Measurements from ENCODE around the gene LAPTM5. TPM values are rescaled to one million over a fixed set of nuclear protein-coding genes. Genes with fewer than 3 reads are reported as not detected.
A peak's percentile ranks its signal among the peaks of the same experiment; 100 is the strongest.

LAPTM5 gene
- total RNA-seq, 1 donor from 2014 or later, result 28.6 TPM

DNA sequence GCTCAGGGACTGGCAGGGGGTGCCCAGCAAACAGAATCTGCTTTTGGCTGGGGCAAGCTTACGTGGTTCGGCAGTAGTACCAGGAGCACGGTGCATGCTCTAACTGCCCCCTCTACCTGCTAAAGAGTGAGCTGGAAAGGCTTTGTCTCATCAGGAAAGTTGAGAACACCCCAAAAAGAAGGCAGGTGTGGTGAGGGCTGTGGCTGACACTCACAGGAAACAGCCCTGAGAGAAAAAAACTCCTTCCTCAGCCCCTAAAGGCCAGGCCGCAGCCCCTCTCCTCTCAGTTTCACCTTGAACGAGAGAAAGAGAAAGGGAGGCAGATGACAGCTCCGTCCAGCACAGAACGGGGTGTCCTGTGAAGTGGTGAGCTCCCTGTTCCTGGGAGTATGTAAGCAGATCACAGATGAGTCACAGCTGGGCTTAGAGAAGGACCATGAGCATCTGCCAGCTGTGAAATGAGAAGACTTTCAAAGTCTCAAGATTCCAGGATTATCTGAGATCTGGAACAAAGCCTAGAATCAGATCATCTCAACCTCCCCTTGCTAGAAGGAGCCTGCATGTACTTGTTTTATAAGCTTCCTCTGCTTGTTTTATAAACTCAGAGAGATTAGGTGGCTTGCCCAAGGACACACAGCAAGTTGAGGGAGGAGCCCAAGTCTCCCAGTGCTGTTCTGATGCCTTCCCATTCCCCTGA is 13.4 kb downstream of the LAPTM5 start:
- DNase-seq (ENCODE audit: low read depth in 2 of 2), result no peak

DNA sequence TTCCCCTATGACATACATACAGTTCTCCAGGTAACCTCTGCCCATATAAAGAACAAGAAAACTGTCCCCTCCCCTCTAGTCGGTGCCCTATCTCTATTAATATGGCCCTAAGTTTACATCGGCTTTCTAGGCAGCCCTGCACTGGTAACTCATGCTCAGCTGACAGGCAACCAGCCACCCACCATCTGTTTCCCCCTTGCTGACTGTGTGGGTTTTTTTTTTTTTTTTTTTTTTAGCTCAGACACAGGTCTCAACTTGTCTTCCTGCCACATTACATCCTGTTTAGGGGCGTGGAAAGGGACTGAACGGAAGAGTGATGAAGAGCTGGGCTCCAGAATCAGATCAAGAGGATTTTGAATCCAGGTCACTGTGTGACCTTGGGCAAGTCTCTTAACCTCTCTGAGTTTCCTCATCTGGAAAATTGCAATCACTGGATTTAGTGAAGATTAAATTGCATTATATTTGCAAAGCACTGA is 14.0 kb downstream of the LAPTM5 start:
- peak; percentile 85 to 91 for DNase-seq (ENCODE audit: low read depth in 2 of 2)

DNA sequence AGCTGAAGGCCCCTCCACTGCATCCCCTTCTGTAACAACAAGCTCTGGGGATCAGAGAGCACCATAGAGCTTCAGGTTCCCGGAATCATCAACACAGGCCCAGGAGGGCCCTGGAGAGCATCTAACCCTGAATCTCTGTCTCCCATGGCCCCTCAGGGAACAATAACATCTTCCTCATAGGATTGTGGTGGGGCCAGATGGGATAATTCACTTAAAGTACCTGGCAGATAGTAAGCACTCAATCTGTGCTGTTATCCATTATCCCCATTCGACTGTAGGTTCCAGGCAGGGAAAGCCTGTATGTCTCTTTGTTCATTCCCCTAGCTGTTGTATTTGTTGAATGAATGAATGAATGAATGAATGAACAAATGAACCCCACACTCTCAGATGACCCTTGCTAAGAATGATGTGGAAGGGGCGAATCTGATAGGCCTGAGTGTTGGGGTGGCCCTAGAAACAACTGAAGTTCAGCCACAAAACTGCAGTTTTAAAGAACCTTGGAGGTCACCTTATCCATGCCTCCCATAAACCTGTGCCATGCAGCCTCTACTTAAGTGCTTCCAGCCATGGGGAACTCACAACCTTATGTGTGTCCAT is 14.5 kb downstream of the LAPTM5 start:
- DNase-seq (ENCODE audit: low read depth in 2 of 2), result no peak

DNA sequence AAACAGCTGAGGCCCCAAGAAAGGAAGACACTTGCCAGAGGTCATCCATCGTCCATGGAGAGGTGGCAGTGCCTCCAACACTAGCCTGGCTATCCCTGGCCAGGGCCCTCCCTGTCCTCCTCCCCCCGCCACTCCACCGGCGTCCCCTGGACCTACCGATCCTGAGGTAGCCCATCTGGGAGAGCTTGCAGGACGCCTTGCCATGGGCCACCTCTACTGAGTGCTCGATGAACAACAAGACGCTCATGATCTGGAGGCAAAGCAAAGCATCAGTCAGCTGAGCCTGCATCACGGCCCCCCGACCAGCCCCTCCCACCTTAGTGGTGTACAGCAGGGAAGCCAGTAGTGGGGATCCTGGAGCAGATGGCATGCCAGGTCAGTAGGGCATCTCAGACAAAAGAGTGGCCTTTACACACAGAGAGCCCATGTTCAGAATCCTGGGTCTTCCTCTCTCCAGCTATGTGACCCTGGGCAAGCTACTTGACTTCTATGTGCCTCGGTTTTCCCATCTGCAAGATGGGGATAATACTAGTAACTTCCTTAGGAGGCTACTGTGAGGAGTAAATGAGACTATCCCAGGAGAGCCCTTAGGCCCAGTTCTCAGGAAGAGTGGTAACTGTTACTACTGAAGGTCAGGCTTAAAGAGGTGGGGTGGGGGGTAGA is 15.1 kb downstream of the LAPTM5 start:
- no peak for DNase-seq (ENCODE audit: low read depth in 2 of 2)

DNA sequence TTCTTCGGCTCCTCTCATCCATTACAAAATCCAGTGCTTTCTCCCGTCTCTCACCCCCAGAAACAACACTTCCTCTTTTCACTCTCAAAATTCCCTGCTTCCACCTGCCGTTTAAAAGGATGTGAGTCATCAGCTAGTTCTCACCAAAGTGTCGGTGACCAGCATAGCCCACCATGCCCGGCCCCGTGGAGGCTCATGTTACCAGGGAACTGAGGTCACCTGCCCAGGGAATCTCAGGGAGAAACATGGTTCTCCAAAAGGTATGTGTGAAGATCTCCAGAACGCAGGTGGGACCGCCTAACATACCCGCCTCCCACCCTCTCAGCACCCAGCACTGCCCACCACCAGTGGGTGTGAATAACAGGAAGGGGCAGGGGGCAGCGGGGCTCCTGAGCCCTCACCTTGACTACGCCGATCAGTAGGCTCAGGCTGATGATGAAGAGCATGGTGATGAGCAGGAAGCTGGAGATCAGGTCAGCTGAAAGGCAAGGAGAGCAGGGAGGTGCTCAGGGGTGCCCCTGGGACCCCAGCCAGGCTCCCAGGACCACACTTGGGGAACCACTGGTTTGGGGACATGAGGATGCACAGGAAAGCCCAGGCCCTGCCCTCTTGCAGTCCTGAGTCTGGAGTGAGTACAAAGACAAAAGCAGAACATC is 16.2 kb downstream of the LAPTM5 start:
- DNase-seq (ENCODE audit: low read depth in 2 of 2), result peak in 1 of 2 donors; percentile 74

DNA sequence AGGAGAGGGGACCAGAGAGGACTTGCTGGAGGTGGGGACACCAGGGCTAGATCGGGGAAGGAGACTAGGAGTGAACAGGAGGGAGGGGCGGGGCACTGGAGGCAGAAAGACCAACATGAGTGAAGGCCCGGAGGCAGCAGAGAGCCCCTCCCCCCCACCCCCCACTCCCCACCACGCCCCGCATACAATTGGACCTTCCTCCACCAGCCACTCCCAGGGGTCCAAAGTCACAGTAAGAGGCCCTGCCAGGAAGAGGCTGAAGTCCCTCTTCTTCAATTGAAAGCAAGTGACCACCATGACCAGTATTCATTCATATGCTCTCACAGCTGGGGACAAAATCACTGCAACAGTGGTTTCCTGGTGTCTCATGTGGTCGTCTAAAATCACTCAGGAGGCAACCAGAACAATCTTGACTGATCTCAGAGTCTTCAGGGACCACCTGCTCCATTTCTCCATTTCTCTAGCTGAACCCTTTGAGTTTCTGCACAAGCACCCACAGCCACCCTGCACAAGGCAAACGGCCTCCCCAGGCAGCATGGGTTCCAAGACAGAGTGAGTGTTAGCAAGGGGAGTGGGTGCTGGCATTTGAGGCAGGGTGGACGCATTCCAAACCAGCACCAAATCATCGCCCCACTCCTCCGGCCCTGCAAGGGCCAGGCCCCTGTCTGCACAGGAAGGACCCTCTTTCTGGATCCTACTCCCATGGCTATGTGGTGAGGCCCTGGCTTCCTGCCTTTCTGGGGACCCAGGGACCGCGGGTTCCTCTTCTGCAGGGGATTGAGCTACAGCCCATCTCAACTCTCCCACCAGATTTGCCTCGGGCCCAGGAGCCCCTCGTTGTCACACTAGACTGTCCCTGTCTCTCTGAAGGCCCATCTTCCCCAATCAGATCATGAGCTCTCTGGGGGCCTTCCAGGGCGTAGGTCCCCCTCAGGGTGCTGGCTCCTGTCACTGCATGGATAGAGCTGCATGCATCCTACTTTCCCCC is 17.0 kb downstream of the LAPTM5 start:
- DNase-seq (ENCODE audit: low read depth in 2 of 2), result no peak

DNA sequence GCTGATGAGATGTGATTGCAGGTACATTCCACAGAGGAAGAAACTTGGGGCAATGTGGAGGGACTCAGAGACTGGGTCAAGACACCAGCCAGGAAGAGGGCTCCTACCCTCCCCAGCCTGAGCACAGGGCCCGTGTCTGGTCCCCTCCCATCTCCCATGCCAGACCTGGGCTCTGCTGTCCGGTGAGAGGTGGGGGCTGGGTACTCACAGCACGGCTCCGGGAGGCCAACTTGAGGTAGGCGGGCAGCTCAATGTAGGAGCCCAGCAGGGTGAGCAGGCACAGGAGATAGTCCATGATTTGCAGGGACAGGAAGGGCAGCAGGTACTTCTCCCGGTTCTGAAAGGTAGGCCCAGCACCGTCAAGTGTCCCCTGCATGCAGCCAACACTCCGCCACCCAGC is 18.0 kb downstream of the LAPTM5 start:
- DNase-seq (ENCODE audit: low read depth in 2 of 2), result no peak

DNA sequence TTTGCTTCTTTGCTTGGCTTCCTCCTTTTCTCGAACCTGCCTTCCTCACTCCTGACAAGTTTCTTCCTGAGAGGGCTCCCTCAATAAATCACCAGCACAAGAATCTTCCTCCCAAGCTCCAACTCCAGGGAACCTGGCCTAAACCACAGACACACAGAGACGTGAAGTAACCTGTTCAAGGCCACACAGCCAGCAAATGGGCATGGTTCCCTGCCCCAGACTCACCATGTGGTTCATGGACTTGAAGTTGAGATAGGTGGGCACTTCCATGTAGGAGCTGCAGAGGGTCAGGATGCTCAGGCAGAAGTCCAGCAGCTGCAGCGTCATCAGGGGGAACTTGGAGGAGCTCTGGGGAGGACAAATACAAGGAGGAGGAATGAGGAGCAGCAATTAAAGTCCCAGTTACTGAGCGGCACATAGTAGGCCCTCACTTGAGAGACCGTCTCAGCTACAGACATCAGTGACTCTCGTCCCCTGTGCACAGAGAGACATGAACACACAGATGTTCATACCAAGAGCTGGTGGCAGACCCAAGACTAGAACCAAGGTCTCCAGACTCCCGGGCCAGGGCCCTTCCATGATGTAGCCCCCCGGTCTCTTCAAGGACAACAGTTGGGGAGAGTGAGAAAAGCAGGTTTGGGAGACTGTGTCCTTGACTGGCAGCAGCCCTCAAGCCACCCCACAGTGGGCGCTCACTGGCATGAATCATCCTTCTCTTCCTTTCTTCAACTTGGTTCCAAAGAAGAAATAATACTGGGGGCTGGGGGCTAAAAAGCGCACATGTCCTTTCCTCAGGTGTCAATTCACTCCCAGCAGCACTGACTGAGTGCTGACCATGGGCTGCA is 18.6 kb downstream of the LAPTM5 start:
- DNase-seq (ENCODE audit: low read depth in 2 of 2), result no peak

DNA sequence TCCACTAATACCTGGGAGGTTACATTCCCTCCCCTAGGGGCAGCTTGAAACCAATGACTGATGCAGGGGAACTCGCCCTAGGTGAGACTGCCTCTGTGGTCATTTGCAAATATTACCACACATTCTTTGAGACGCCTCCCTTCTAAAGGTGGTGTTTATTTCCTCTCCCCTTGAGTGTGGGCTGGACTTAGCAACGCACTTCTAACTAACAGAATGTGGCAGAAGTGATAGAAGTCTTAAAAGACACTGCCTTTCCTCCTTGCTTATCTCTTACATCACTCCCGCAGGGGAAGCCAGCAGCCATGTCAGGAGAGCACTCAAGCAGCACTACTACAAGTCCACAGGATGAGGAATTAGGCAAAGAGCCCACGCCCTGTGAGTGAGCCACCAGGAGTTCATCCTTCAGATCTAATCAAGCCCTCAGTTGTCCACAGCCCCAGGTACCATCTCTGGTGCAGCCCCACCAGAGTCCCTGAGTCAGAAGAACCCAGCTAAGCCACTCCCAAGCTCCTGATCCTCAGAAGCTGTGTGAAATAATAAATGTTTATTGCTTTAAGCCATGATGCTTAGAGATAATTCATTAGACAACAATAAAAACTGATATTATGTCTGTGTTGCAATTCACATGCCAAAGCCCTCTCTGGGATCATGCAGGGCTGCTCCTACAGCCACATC is 19.4 kb downstream of the LAPTM5 start:
- no peak for DNase-seq (ENCODE audit: low read depth in 2 of 2)

DNA sequence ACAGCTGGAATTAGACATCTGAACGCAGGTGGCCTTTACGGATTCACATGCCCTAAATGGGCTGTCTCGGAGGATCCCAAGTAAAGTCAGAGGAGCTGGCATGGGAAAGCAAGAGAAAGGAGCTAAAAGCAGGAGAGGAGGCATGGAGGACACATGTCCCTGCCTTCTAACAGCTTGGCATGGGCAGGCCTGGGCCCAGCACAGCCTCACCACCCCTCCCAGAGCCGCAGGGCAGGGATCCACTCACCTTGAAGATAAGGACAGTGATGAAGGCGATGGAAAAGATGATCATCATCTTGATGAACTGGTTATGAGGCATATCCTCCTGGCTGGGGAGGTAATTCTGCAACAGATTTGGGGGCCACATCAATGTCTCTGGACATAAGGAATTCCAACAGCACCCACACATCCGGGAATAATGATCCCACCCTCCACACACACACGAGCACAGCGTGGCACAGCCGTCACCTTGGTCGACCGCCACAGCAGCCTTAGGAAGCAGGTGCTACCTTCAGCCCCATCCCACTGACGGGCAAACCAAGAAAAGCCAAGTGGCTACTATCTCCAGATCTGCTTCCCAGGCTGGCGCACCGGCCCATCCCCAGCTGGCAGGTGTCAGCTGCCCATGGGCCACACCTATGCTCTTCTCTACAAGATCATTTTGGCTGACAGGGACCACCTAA is 20.1 kb downstream of the LAPTM5 start:
- no peak for DNase-seq (ENCODE audit: low read depth in 2 of 2)

DNA sequence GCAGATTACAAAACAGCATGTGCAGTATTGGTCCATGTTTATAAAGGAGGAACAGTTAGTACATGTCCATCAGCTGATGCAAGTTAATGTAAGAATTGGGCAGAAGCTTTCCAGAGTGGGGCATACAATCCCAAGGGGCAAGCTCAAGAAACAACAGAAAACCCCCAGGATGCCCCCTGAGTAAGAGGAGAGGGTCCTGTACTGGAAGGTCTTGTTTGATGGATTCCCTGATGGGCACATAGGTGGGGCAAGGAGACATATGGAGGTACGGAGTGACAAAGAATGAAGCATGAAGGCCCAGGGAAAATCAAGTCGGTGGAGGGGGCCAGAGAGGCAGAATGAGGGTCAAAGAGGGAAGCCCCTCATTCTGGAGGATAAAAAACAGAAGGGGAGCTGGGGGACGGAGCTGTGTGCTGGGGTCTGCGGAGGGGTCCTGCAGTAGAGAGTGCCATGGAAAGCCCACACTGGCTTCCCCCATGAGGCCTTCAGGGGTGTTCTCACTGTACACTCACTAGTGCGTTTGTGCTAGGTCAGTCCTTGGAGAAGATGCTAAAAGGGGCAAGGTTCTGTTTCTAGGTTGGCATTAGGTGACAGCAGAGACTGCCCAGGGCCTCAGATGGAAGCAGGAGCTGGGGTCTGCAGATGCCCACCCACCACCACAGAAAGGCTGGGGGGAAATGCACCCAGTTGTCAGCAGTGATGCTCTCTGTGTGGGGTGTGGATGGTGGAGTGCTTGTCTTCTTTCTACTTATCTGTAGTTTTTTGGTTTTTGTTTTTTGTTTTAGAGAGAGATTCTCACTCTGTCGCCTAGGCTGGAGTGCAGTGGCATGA is 21.7 kb downstream of the LAPTM5 start:
- no peak for DNase-seq (ENCODE audit: low read depth in 2 of 2)

DNA sequence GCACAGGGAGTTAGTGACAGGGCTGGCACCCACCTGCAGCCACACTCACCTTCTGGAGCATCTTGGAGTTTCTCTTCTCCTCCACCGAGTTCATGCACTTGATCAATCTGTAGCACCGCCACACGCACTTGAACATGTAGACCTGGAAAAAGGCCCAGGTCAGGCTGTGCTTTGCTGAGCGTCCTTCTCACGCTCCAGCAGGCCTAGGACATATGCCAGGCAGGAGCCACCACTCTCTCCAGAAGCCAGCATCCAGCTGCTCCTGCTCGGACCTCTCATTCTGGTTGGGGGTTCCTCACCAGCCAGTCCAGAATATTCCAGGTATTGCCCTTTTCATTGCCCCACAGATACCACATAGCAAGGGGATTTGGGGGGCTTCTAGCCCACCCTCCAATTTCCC is 22.4 kb downstream of the LAPTM5 start:
- DNase-seq (ENCODE audit: low read depth in 2 of 2), result no peak

DNA sequence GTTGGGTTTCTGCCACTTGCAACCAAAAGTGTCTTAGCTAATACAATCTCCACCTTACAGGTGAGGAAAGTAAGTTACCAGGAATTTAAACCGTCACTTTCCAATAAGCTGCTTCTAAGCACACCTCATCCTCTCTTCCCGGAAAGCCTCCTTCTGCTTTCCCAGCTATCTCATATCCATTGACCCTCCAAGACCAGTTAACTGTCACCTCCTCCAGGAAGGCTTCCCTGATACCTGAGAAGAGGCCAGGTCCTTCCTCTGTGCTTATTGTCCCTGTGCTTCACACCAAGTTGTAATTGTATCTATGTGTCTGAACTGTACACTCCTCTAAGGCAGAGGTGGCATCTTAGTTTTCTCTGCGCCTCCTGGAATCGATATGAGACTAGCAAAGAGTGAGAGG is 23.0 kb downstream of the LAPTM5 start:
- no peak for DNase-seq (ENCODE audit: low read depth in 2 of 2)

DNA sequence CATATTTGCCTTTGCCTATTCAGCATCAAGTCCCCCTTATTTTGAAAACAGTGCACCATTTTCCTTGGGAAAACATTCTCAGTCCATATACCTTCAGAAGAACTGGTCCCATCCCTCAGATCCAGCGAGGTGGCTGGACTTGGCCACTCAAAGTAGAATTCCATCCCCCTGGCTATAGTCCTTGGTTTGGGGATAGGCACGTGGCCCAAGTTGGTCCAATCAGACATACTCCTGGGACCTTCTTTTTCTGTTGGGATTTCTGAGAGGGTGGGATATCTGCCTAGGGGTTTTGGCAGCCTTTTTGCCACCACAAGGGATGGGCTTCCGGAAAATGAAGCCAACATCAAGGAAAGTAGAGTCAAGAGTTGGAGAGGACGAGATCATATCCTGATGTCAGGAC is 23.5 kb downstream of the LAPTM5 start:
- DNase-seq (ENCODE audit: low read depth in 2 of 2), result no peak

DNA sequence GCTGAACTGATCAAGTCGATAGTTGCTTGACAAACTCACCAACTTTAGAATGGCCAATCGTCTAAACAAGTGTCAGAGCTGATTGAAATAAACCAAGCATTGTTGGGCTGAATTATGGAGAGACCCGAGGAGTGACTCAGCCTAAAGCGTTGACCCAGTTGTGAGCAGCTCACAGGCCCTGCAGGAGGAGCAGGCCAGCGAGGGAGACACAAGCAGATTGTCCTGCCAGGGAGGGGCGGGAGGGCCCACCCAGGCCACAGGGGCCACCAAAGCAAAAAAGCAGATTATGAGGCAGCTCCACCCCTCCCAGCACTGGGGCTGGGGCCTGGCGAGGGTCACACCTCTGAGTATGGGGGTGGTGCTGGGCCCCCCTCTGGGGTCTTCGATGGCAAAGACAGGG is 24.1 kb downstream of the LAPTM5 start:
- DNase-seq (ENCODE audit: low read depth in 2 of 2), result no peak

DNA sequence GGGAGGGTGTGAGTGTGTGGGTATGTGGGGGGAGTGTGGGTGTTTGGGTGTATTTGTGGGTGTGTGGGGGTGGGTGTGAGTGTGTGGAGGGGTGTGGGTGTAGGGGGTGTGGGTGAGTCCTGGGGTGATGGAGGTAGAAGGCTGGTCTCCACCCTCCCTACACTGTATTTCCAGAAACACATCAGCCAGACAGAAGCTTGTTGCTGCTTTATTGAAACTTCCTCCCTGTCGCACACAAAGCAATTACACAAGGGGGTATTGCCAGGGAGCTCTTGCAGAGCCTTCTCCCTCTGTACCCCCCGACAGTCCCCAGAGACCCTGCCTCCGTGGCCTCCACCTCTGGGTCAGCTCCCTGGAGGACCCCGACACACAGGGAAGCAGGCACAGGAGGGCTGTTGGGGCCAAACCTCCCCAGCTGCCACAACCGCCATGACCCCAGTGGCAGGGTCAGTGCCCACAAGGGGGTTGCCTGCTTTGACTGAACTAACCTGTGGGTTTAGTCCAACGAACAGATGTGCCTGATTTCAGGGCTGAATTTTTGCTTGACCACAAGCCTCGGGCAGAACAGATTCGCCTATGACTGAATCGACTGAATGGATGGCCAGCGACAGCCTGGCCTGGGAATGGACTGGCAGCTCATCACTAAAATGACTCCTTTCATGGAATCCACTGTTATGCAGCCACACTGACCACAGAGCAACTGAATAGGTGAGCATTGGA is 25.1 kb downstream of the LAPTM5 start:
- DNase-seq (ENCODE audit: low read depth in 2 of 2), result no peak

DNA sequence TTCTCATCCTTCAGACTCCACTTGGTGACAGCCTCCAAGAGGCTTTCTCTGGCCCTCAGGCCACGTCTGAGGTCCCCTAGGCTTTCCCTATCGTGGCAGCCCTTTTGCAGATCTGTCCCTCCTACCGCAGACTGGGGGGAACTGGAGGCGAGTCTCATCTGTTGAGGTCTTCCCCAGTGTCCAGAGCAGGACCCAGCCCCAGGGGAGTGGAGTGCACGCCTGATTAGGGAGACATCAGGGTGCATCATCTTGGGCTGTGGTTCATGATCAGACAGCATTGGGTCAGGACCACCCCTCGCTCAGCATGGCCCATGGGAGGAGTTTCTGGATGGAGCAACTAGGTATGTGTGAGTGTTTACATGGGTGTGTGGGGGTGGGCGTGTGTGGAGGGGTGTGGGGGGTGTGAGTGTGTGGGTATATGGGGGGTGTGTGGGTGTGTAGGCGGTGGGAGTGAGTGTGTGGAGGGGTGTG is 25.7 kb downstream of the LAPTM5 start:
- no peak for DNase-seq (ENCODE audit: low read depth in 2 of 2)

Data from dermis microvascular lymphatic vessel endothelial cell (primary cell).